ENCODE measurements around the gene CEP97. TPM values are rescaled to one million over a fixed set of nuclear protein-coding genes. Genes with fewer than 3 reads are reported as not detected.
"Not testable (repeated sequence)": the region's sequence is repeated elsewhere in the genome, so short reads cannot be mapped to it uniquely, and the experiment has no call there.

The CEP97 gene
- total and polyA plus RNA-seq, 2 donors, result 4.5 to 14.0 TPM

GRCh38 chr3:101741914-101742313 is 17.5 kb downstream of the CEP97 start:
- H3K4me1 ChIP-seq (ENCODE audit: control insufficient read depth in 2 of 2, insufficient read depth in 2 of 2, low read length in 2 of 2); H3K9me3 ChIP-seq (ENCODE audit: control insufficient read depth in 2 of 2, insufficient read depth in 1 of 2, low read length in 1 of 2); H3K36me3 ChIP-seq (ENCODE audit: control insufficient read depth in 2 of 2, insufficient read depth in 2 of 2, low read length in 1 of 2); H3K4me3 ChIP-seq (ENCODE audit: low read length in 2 of 2); H3K27me3 ChIP-seq (ENCODE audit: control insufficient read depth in 2 of 2, insufficient read depth in 1 of 2, low read length in 1 of 2); DNase-seq (ENCODE audit: low read depth in 6 of 9, low spot score in 9 of 9); H3K27ac ChIP-seq (ENCODE audit: low read depth in 1 of 2, low read length in 1 of 2): not testable (repeated sequence)
- WGBS, result 97% methylated on average over 3 of the region's 3 CpGs

DNA sequence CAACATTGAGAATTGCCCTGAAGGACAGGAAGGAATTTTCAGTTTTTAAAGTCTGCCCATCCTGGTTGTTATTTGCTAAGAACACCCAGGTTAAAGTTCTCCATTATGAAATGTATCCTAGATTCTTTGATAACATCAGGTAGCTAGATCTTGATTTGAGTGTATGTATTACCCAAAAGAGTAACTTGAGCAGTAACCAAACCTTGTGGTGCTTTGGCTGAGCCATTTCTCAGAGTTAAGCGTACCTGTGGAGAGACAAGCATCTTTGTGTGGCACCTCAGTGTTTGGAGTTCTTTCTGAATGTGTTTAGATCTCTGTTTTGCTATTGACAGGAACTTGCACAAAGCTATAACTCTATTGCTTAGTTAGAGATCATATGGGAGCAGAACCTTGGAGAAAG is 20.4 kb downstream of the CEP97 start:
- H3K36me3 ChIP-seq (ENCODE audit: control insufficient read depth in 2 of 2, insufficient read depth in 2 of 2, low read length in 1 of 2), result peaks cover 3 to 7% of the 10 kb centered on the region in 2 donors
- H3K27ac ChIP-seq (ENCODE audit: low read depth in 1 of 2, low read length in 1 of 2), result peak overlapping the region in 1 of 2 donors; percentile 43
- no peak overlapping the region for H3K4me3 ChIP-seq (ENCODE audit: low read length in 2 of 2)
- H3K9me3 ChIP-seq (ENCODE audit: control insufficient read depth in 2 of 2, insufficient read depth in 1 of 2, low read length in 1 of 2), result peaks cover 0 to 2% of the 10 kb centered on the region in 2 donors
- no peaks in the 10 kb centered on the region for H3K27me3 ChIP-seq (ENCODE audit: control insufficient read depth in 2 of 2, insufficient read depth in 1 of 2, low read length in 1 of 2)
- DNase-seq (ENCODE audit: low read depth in 6 of 9, low spot score in 9 of 9), result no peak
- 38% methylated on average over 1 of the region's 1 CpG for WGBS
- H3K4me1 ChIP-seq (ENCODE audit: control insufficient read depth in 2 of 2, insufficient read depth in 2 of 2, low read length in 2 of 2), result no peaks in the 10 kb centered on the region

DNA sequence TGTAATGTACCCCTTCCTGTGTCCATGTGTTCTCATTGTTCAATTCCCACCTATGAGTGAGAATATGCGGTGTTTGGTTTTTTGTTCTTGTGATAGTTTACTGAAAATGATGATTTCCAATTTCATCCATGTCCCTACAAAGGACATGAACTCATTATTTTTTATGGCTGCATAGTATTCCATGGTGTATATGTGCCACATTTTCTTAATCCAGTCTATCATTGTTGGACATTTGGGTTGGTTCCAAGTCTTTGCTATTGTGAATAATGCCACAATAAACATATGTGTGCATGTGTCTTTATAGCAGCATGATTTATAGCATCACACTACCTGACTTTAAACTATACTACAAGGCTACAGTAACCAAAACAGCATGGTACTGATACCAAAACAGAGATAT is 21.5 kb downstream of the CEP97 start:
- not testable (repeated sequence) for H3K27me3 ChIP-seq (ENCODE audit: control insufficient read depth in 2 of 2, insufficient read depth in 1 of 2, low read length in 1 of 2); H3K27ac ChIP-seq (ENCODE audit: low read depth in 1 of 2, low read length in 1 of 2); H3K36me3 ChIP-seq (ENCODE audit: control insufficient read depth in 2 of 2, insufficient read depth in 2 of 2, low read length in 1 of 2); H3K4me3 ChIP-seq (ENCODE audit: low read length in 2 of 2); H3K9me3 ChIP-seq (ENCODE audit: control insufficient read depth in 2 of 2, insufficient read depth in 1 of 2, low read length in 1 of 2); DNase-seq (ENCODE audit: low read depth in 6 of 9, low spot score in 9 of 9); H3K4me1 ChIP-seq (ENCODE audit: control insufficient read depth in 2 of 2, insufficient read depth in 2 of 2, low read length in 2 of 2)
- 100% methylated on average over 1 of the region's 1 CpG for WGBS

DNA sequence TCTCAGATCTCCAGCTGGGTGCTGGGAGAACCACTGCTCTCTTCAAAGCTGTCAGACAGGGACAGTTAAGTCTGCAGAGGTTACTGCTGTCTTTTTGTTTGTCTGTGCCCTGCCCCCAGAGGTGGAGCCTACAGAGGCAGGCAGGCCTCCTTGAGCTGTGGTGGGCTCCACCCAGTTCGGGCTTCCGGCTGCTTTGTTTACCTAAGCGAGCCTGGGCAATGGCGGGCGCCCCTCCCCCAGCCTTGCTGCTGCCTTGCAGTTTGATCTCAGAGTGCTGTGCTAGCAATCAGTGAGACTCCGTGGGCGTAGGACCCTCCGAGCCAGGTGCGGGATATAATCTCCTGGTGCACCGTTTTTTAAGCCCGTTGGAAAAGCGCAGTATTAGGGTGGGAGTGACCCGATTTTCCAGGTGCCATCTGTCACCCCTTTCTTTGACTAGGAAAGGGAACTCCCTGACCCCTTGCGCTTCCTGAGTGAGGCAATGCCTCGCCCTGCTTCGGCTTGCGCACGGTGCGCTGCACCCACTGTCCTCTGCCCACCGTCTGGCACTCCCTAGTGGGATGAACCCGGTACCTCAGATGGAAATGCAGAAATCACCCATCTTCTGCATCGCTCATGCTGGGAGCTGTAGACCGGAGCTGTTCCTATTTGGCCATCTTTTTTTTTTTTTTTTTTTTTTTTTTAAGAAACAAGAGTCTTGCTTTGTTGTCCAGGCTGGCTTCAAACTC is 29.1 kb downstream of the CEP97 start:
- not testable (repeated sequence) for H3K4me3 ChIP-seq (ENCODE audit: low read length in 2 of 2); DNase-seq (ENCODE audit: low read depth in 6 of 9, low spot score in 9 of 9); H3K27ac ChIP-seq (ENCODE audit: low read depth in 1 of 2, low read length in 1 of 2); H3K27me3 ChIP-seq (ENCODE audit: control insufficient read depth in 2 of 2, insufficient read depth in 1 of 2, low read length in 1 of 2); H3K9me3 ChIP-seq (ENCODE audit: control insufficient read depth in 2 of 2, insufficient read depth in 1 of 2, low read length in 1 of 2); H3K4me1 ChIP-seq (ENCODE audit: control insufficient read depth in 2 of 2, insufficient read depth in 2 of 2, low read length in 2 of 2)
- peaks cover 23 to 41% of the 10 kb centered on the region in 2 donors for H3K36me3 ChIP-seq (ENCODE audit: control insufficient read depth in 2 of 2, insufficient read depth in 2 of 2, low read length in 1 of 2)
- WGBS, result 95% methylated on average over 14 of the region's 23 CpGs

DNA sequence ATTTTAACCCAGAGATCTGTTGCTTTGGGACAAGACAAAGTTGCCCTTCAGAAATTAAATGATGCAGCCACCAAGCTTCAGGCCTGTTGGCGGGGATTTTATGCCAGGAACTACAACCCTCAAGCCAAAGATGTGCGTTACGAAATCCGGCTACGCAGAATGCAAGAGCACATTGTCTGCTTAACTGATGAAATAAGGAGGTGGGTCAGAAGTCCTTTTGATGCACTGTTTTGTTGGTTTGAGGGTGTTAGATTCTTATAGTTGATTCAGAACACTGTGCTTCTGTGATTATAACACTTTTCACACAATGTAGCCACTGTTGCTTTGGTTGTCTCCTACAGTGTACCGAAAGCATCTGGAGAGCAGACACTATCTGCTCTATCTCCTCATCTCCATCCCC is 33.8 kb downstream of the CEP97 start:
- Histone ChIP-seq H3K27me3 (ENCODE audit: control insufficient read depth in 2 of 2, insufficient read depth in 1 of 2, low read length in 1 of 2) (no peaks in the 10 kb centered on the region), H3K36me3 (ENCODE audit: control insufficient read depth in 2 of 2, insufficient read depth in 2 of 2, low read length in 1 of 2) (peaks cover 28 to 69% of the 10 kb centered on the region in 2 donors), H3K4me1 (ENCODE audit: control insufficient read depth in 2 of 2, insufficient read depth in 2 of 2, low read length in 2 of 2) (no peaks in the 10 kb centered on the region), H3K4me3 (ENCODE audit: low read length in 2 of 2) (no peak overlapping the region), H3K9me3 (ENCODE audit: control insufficient read depth in 2 of 2, insufficient read depth in 1 of 2, low read length in 1 of 2) (no peaks in the 10 kb centered on the region), H3K27ac (ENCODE audit: low read depth in 1 of 2, low read length in 1 of 2) (no peak overlapping the region)
- over 99% methylated on average over 6 of the region's 6 CpGs for WGBS
- DNase-seq (ENCODE audit: low read depth in 6 of 9, low spot score in 9 of 9), result no peak

- Histone ChIP-seq H3K4me1 (ENCODE audit: control insufficient read depth in 2 of 2, insufficient read depth in 2 of 2, low read length in 2 of 2) (no peaks in the 10 kb centered on the region), H3K27me3 (ENCODE audit: control insufficient read depth in 2 of 2, insufficient read depth in 1 of 2, low read length in 1 of 2) (no peaks in the 10 kb centered on the region), H3K4me3 (ENCODE audit: low read length in 2 of 2) (no peak overlapping the region), H3K27ac (ENCODE audit: low read depth in 1 of 2, low read length in 1 of 2) (no peak overlapping the region), H3K9me3 (ENCODE audit: control insufficient read depth in 2 of 2, insufficient read depth in 1 of 2, low read length in 1 of 2) (no peaks in the 10 kb centered on the region), H3K36me3 (ENCODE audit: control insufficient read depth in 2 of 2, insufficient read depth in 2 of 2, low read length in 1 of 2) (peaks cover 24 to 64% of the 10 kb centered on the region in 2 donors)
- 97% methylated on average over 3 of the region's 3 CpGs for WGBS
- DNase-seq (ENCODE audit: low read depth in 6 of 9, low spot score in 9 of 9), result no peak
Observed at GRCh38 chr3:101762041-101762646, 37.7 kb downstream of the CEP97 start.

GRCh38 chr3:101777745-101778281 is 53.4 kb downstream of the CEP97 start:
- peaks cover 8 to 19% of the 10 kb centered on the region in 2 donors for H3K4me1 ChIP-seq (ENCODE audit: control insufficient read depth in 2 of 2, insufficient read depth in 2 of 2, low read length in 2 of 2)
- H3K9me3 ChIP-seq (ENCODE audit: control insufficient read depth in 2 of 2, insufficient read depth in 1 of 2, low read length in 1 of 2); H3K27me3 ChIP-seq (ENCODE audit: control insufficient read depth in 2 of 2, insufficient read depth in 1 of 2, low read length in 1 of 2); H3K4me3 ChIP-seq (ENCODE audit: low read length in 2 of 2); DNase-seq (ENCODE audit: low read depth in 6 of 9, low spot score in 9 of 9); H3K36me3 ChIP-seq (ENCODE audit: control insufficient read depth in 2 of 2, insufficient read depth in 2 of 2, low read length in 1 of 2); H3K27ac ChIP-seq (ENCODE audit: low read depth in 1 of 2, low read length in 1 of 2): not testable (repeated sequence)
- 73% methylated on average over 6 of the region's 6 CpGs for WGBS

- Histone ChIP-seq H3K4me3 (ENCODE audit: low read length in 2 of 2) (peak overlapping the region; percentile 86 to 88), H3K9me3 (ENCODE audit: control insufficient read depth in 2 of 2, insufficient read depth in 1 of 2, low read length in 1 of 2) (no peaks in the 10 kb centered on the region), H3K27ac (ENCODE audit: low read depth in 1 of 2, low read length in 1 of 2) (peak overlapping the region; percentile 82 to 93), H3K4me1 (ENCODE audit: control insufficient read depth in 2 of 2, insufficient read depth in 2 of 2, low read length in 2 of 2) (peaks cover 8 to 19% of the 10 kb centered on the region in 2 donors), H3K27me3 (ENCODE audit: control insufficient read depth in 2 of 2, insufficient read depth in 1 of 2, low read length in 1 of 2) (no peaks in the 10 kb centered on the region), H3K36me3 (ENCODE audit: control insufficient read depth in 2 of 2, insufficient read depth in 2 of 2, low read length in 1 of 2) (peaks cover 8% of the 10 kb centered on the region in 2 donors)
- whole genome bisulfite sequencing, result 29% methylated on average over 21 of the region's 21 CpGs
- peak in 2 of 9 donors; percentile 22 to 52 for DNase-seq (ENCODE audit: low read depth in 6 of 9, low spot score in 9 of 9)
Observed at GRCh38 chr3:101778385-101779046, 54.1 kb downstream of the CEP97 start.

Data from thymus (tissue), 11 donors.